Endothelial cell of umbilical vein (primary cell): ENCODE measurements around the gene ZMAT5. TPM values are rescaled to one million over a fixed set of nuclear protein-coding genes. Genes with fewer than 3 reads are reported as not detected.

Experiments
- BruUV-seq: library from RNA; stranded (reverse); fragments of 400-500 nt; replicated peaks from 2 replicates; lab custom pipeline; 2021; lab: Mats Ljungman, UMichigan
- CTCF ChIA-PET: fragments of 300-600, 350-600 bp; sonication (Branson Sonifier 250); formaldehyde crosslinking; loops from one replicate; lab custom pipeline; 2021; ENCODE audit warnings: antibody characterized with exemption, inconsistent platforms; lab: Charles Lee
- POLR2A ChIA-PET: fragments of 300-600, 350-600 bp; sonication (Branson Sonifier 250); formaldehyde crosslinking; loops from one replicate; lab custom pipeline; 2021; ENCODE audit warnings: antibody characterized with exemption, inconsistent platforms; lab: Charles Lee
- DNase-seq: peaks from one replicate; pipeline ENCODE4 v3.0.0-alpha.2; 2011; ENCODE audit warnings: low read depth, low spot score
- FAIRE-seq: peaks from 2 replicates; lab custom pipeline; 2011; peaks lifted over from hg19 to GRCh38; lab: Jason Lieb, UNC
- H2AFZ ChIP-seq: 2 replicates; pipeline ENCODE4 v1.6.0; 2012; ENCODE audit warnings: low read depth, low read length, control low read depth, inconsistent platforms
- H3K27ac ChIP-seq: 2 replicates; pipeline ENCODE4 v1.5.1; 2011; ENCODE audit warnings: low read depth, mild to moderate bottlenecking, control low read depth, low read length, moderate library complexity; ENCODE audit not compliant: insufficient read depth
- H3K27me3 ChIP-seq, 2 experiments: 2 replicates each; pipeline versions ENCODE4 v1.6.0 to v1.6.1; 2011; ENCODE audit warnings: low read length in 2 of 2, mixed read lengths in 1 of 2; ENCODE audit not compliant: control insufficient read depth in 2 of 2, insufficient read depth in 2 of 2
- H3K36me3 ChIP-seq, 2 experiments: 2 replicates in 1 of 2; 3 replicates in 1 of 2; pipeline ENCODE4 v1.5.1; 2011; ENCODE audit warnings: low read length in 2 of 2, mild to moderate bottlenecking in 1 of 2, moderate library complexity in 1 of 2; ENCODE audit not compliant: control insufficient read depth in 2 of 2, insufficient read depth in 2 of 2; ENCODE audit errors: extremely low read depth in 1 of 2
- H3K4me1 ChIP-seq: 3 replicates; pipeline ENCODE4 v1.5.1; 2011; ENCODE audit warnings: mild to moderate bottlenecking, low read length; ENCODE audit not compliant: control insufficient read depth, insufficient read depth; ENCODE audit errors: extremely low read depth
- H3K4me2 ChIP-seq: 2 replicates; pipeline ENCODE4 v1.6.1; 2011; ENCODE audit warnings: low read length, control low read depth, mixed read lengths; ENCODE audit not compliant: insufficient read depth
- H3K4me3 ChIP-seq, 3 experiments: fragments of 200-600 bp in 1 of 3; sonication (generic), shearing (Covaris generic) in 1 of 3; replicated peaks in 1 of 3; 2 replicates each; pipeline ENCODE4 v1.5.1; 2011 to 2016; ENCODE audit warnings: control low read depth in 3 of 3, low read length in 3 of 3, mild to moderate bottlenecking in 2 of 3, inconsistent platforms in 1 of 3, low read depth in 1 of 3, moderate library complexity in 1 of 3; ENCODE audit not compliant: insufficient read depth in 1 of 3
- H3K79me2 ChIP-seq: 2 replicates; pipeline ENCODE4 v1.6.0; 2012; ENCODE audit warnings: low read length, inconsistent platforms; ENCODE audit not compliant: control insufficient read depth, insufficient read depth
- H3K9ac ChIP-seq: replicated peaks from 2 replicates; pipeline ENCODE3; 2011; ENCODE audit warnings: low read length, control low read depth; ENCODE audit not compliant: insufficient read depth; ENCODE audit errors: extremely low read depth
- H3K9me1 ChIP-seq: replicated peaks from 3 replicates; pipeline ENCODE4 v1.6.0; 2011; ENCODE audit warnings: mild to moderate bottlenecking, low read length; ENCODE audit not compliant: control insufficient read depth, insufficient read depth; ENCODE audit errors: extremely low read depth
- H3K9me3 ChIP-seq: replicated peaks from 2 replicates; pipeline ENCODE4 v1.5.1; 2012; ENCODE audit warnings: low read length, inconsistent platforms; ENCODE audit not compliant: control insufficient read depth, insufficient read depth
- H4K20me1 ChIP-seq: replicated peaks from 2 replicates; pipeline ENCODE3; 2011; ENCODE audit warnings: mild to moderate bottlenecking, low read length; ENCODE audit not compliant: control insufficient read depth, insufficient read depth; ENCODE audit errors: extremely low read depth
- CTCF ChIP-seq, 2 donors: IDR thresholded peaks; 1 replicate in 1 of 2; 2 replicates in 1 of 2; pipeline ENCODE4 v1.5.1; 2011; ENCODE audit warnings: low read length in 2 of 2, mild to moderate bottlenecking in 2 of 2, moderate library complexity in 2 of 2, control low read depth in 1 of 2, inconsistent platforms in 1 of 2, low read depth in 1 of 2; ENCODE audit not compliant: insufficient read depth in 1 of 2; ENCODE audit errors: extremely low read depth in 1 of 2
- EZH2 ChIP-seq: IDR thresholded peaks from 2 replicates; pipeline ENCODE4 v1.6.1; 2012; ENCODE audit warnings: borderline replicate concordance, low read depth, mild to moderate bottlenecking, moderate library complexity, low read length, inconsistent platforms; ENCODE audit not compliant: severe bottlenecking
- FOS ChIP-seq: IDR thresholded peaks from 2 replicates; pipeline ENCODE4 v1.6.1; 2011; ENCODE audit warnings: mild to moderate bottlenecking, low read length, moderate library complexity, borderline replicate concordance; ENCODE audit not compliant: insufficient read depth
- JUN ChIP-seq: IDR thresholded peaks from 2 replicates; pipeline ENCODE4 v1.6.1; 2011; ENCODE audit warnings: borderline replicate concordance, low read depth; ENCODE audit not compliant: insufficient read length, insufficient read depth
- MYC ChIP-seq: IDR thresholded peaks from one replicate; pipeline ENCODE4 v1.6.1; 2011; ENCODE audit warnings: mild to moderate bottlenecking, low read depth, low read length
- dilution Hi-C: fragments of 300-500 bp; cut with MboI; formaldehyde crosslinking; loops from one replicate; pipeline ENCODE4 v1.15.0; 2019; ENCODE audit warnings: low sequenced_read_pairs; ENCODE audit not compliant: extremely low pct_ligation_motif_present
- intact Hi-C: fragments of 100-400 bp; cut with micrococcal nuclease; formaldehyde crosslinking; loops from one replicate; pipeline ENCODE4 v1.10.0; 2022
- polyA plus RNA-seq, 4 experiments: library from polyadenylated mRNA; depleted of rRNA in 3 of 4; stranded (reverse) in 3 of 4; unstranded in 1 of 4; fragments of >200 nt; gene quantifications; 2 replicates each; pipeline versions ENCODE4 v1.2.1 to v1.2.3, GENCODE V29; 2011 to 2012; ENCODE audit warnings: missing spikeins in 1 of 4
- total RNA-seq: library from RNA; stranded (reverse); gene quantifications from 2 replicates; pipeline ENCODE4 v1.2.3, GENCODE V29; 2021

Gene ZMAT5
- total and polyA plus RNA-seq, 2 donors (not counting 3 experiments of a cell fraction or from before 2014, with no cell fraction given): 24.9 to 43.6 TPM

GRCh38 chr22:29720811-29721323, 45.9 kb downstream of the ZMAT5 start:
- CTCF ChIA-PET: interaction anchor here (0.6 kb wide), 1 partner anchor 261 kb away, joined by 4 read pairs; no protein-coding TSS in a partner anchor
- intact Hi-C loops: no loop called here
- no peak overlapping the region for H2AFZ ChIP-seq

GRCh38 chr22:29719899-29720645, 46.7 kb downstream of the ZMAT5 start, which contains the start of gene CABP7:
Gene CABP7 (plus strand): TSS chr22:29720003. CDS start chr22:29720425, 422 bp downstream.
- dilution Hi-C loops: no loop called here
- Histone ChIP-seq H3K4me3 (no peak within 1 kb of the TSS), H2AFZ (no peak within 1 kb of the TSS), H3K4me2 (no peak within 1 kb of the TSS), H3K27ac (no peak within 1 kb of the TSS), H3K9me1 (no peaks in the 10 kb centered on the region), H3K79me2 (no peaks in the 10 kb centered on the region), H3K9me3 (no peaks in the 10 kb centered on the region), H4K20me1 (no peaks in the 10 kb centered on the region), H3K9ac (no peak within 1 kb of the TSS), H3K4me1 (no peaks in the 10 kb centered on the region), H3K27me3 (peaks cover 15 to 19% of the 10 kb centered on the region in 2 experiments), H3K36me3 (no peaks in the 10 kb centered on the region)
- DNase-seq: no peak
- ChIA-PET CTCF (interaction anchor here (1.2 kb wide), 1 partner anchor 147 kb away, joined by 3 read pairs; no protein-coding TSS in a partner anchor), POLR2A (no interaction called here)
- BruUV-seq: no TSS peak
- intact Hi-C loops: loop anchor here (10.0 kb wide), 1 partner anchor 245 kb away; no protein-coding TSS in a partner anchor
- TF ChIP-seq CTCF (IDR thresholded peaks at IDR 0.05; ENCODE audit: extremely low read depth in 1 of 2, insufficient read depth in 1 of 2, low read depth in 1 of 2, low read length in 2 of 2): no peak
- TF ChIP-seq EZH2: peak; percentile 43
- TF ChIP-seq FOS: no peak
- no peak for TF ChIP-seq MYC
- no peak for TF ChIP-seq JUN
- no peak for FAIRE-seq

More at GRCh38 chr22:29720811-29721323, 45.9 kb downstream of the ZMAT5 start:
- Histone ChIP-seq H3K9me3 (no peaks in the 10 kb centered on the region), H4K20me1 (no peaks in the 10 kb centered on the region), H3K79me2 (no peaks in the 10 kb centered on the region), H3K9ac (no peak overlapping the region), H3K4me1 (no peaks in the 10 kb centered on the region), H3K27me3 (peaks cover 15 to 19% of the 10 kb centered on the region in 2 experiments), H3K4me3 (no peak overlapping the region), H3K36me3 (no peaks in the 10 kb centered on the region), H3K27ac (no peak overlapping the region), H3K9me1 (no peaks in the 10 kb centered on the region), H3K4me2 (no peak overlapping the region)
- dilution Hi-C loops: no loop called here
- POLR2A ChIA-PET: no interaction called here
- TF ChIP-seq EZH2 (peak; percentile 84), FOS (no peak)
- no peak for DNase-seq
- no peak for FAIRE-seq
- no TSS peak for BruUV-seq
